NB4 (cell line): ENCODE results near the gene NDUFA1.

Experiments
- CTCF ChIP-seq: IDR thresholded peaks from one replicate; pipeline ENCODE4 v1.5.1; 2012; ENCODE audit warnings: low read depth, low read length
- POLR2A ChIP-seq: IDR thresholded peaks from 2 replicates; pipeline ENCODE4 v1.6.1; 2011; ENCODE audit warnings: mild to moderate bottlenecking; ENCODE audit not compliant: insufficient read length; ENCODE audit errors: extremely low read depth
- TF ChIP-seq, protein P1 (sequence below): IDR thresholded peaks from 2 replicates; pipeline ENCODE4 v1.6.1; 2011; ENCODE audit warnings: low read depth, low read length

DNA sequence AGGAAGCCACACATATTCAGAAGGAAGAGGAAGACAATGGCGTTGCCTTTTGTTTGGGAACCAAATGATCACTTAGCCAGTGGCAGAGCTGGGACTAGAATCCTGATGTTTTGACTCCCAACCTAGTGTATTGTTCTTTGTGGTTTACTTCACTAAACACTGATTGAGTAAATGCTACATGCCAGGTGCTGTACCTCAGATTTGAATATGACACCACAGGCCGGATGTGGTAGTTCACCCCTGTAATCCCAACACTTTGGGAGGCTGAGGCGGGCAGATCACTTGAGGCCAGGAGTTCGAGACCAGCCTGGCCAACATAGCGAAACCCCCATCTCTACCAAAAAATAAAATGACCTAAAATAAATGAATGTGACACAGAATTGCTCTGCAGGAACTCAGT, 8.4 kb downstream of the NDUFA1 start:
- TF ChIP-seq CTCF (no peak), POLR2A (no peak)
- TF ChIP-seq, protein P1, sequence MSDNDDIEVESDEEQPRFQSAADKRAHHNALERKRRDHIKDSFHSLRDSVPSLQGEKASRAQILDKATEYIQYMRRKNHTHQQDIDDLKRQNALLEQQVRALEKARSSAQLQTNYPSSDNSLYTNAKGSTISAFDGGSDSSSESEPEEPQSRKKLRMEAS = no peak
